GM12874 (cell line): Measurements from ENCODE around the gene FUT8.

Experiments
- CTCF ChIP-seq: IDR thresholded peaks from 2 replicates; pipeline ENCODE4 v1.5.1; 2011; ENCODE audit warnings: low read depth, mild to moderate bottlenecking, control low read depth, low read length, moderate library complexity; ENCODE audit not compliant: insufficient read depth

Gene FUT8

GRCh38 chr14:65720171-65720570, 307.6 kb downstream of the FUT8 start:
- no peak for TF ChIP-seq CTCF

GRCh38 chr14:65720743-65721142, 308.2 kb downstream of the FUT8 start:
- no peak for TF ChIP-seq CTCF

- no peak for TF ChIP-seq CTCF
Measured at GRCh38 chr14:65723348-65723747, 310.8 kb downstream of the FUT8 start.

GRCh38 chr14:65728604-65729003, 316.1 kb downstream of the FUT8 start:
- TF ChIP-seq CTCF = no peak

GRCh38 chr14:65729566-65729965, 317.0 kb downstream of the FUT8 start:
- no peak for TF ChIP-seq CTCF

- TF ChIP-seq CTCF = no peak
Measured at GRCh38 chr14:65731933-65732506, 319.5 kb downstream of the FUT8 start.

- no peak for TF ChIP-seq CTCF
Measured at GRCh38 chr14:65738339-65738738, 325.8 kb downstream of the FUT8 start.
